Measurements from ENCODE around the gene CITED2.

- TF ChIP-seq EZH2 (IDR thresholded peaks at IDR 0.05; ENCODE audit: insufficient read depth, low read length) = no peak
- TF ChIP-seq, protein P1, sequence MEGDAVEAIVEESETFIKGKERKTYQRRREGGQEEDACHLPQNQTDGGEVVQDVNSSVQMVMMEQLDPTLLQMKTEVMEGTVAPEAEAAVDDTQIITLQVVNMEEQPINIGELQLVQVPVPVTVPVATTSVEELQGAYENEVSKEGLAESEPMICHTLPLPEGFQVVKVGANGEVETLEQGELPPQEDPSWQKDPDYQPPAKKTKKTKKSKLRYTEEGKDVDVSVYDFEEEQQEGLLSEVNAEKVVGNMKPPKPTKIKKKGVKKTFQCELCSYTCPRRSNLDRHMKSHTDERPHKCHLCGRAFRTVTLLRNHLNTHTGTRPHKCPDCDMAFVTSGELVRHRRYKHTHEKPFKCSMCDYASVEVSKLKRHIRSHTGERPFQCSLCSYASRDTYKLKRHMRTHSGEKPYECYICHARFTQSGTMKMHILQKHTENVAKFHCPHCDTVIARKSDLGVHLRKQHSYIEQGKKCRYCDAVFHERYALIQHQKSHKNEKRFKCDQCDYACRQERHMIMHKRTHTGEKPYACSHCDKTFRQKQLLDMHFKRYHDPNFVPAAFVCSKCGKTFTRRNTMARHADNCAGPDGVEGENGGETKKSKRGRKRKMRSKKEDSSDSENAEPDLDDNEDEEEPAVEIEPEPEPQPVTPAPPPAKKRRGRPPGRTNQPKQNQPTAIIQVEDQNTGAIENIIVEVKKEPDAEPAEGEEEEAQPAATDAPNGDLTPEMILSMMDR (IDR thresholded peaks at IDR 0.05; ENCODE audit: insufficient read depth, low read depth, low read length) = no peak
Measured at GRCh38 chr6:139343052-139343750, 31.2 kb downstream of the CITED2 start.
